AG04450 (cell line): ENCODE results near the gene IL1F10. TPM values are rescaled to one million over a fixed set of nuclear protein-coding genes. Genes with fewer than 3 reads are reported as not detected.

Experiments
- CTCF ChIA-PET: fragments of 300-600, 350-600 bp; formaldehyde crosslinking; extraction: SDS; loops from one replicate; lab custom pipeline; 2022; ENCODE audit warnings: antibody characterized with exemption, inconsistent platforms; lab: Charles Lee
- POLR2A ChIA-PET: fragments of 350-600 bp; formaldehyde crosslinking; extraction: SDS; loops from one replicate; lab custom pipeline; 2021; ENCODE audit warnings: antibody characterized with exemption, inconsistent platforms; lab: Yijun Ruan, JAX
- DNase-seq: peaks from one replicate; pipeline ENCODE4 v3.0.0-alpha.2; 2011; ENCODE audit warnings: low read depth, low spot score
- H3K27ac ChIP-seq: one replicate; pipeline ENCODE4 v1.5.1; 2012; ENCODE audit warnings: low read depth, low read length, control low read depth
- H3K27me3 ChIP-seq: one replicate; pipeline ENCODE4 v1.6.0; 2012; ENCODE audit warnings: low read length; ENCODE audit not compliant: control insufficient read depth, insufficient read depth
- H3K4me3 ChIP-seq: 2 replicates; pipeline ENCODE4 v1.5.1; 2011; ENCODE audit warnings: mild to moderate bottlenecking, low read depth, low read length, control low read depth
- H3K9me3 ChIP-seq: 2 replicates; pipeline ENCODE4 v1.5.1; 2012; ENCODE audit warnings: low read length; ENCODE audit not compliant: control insufficient read depth, insufficient read depth
- CTCF ChIP-seq: IDR thresholded peaks from 2 replicates; pipeline ENCODE4 v1.5.1; 2011; ENCODE audit warnings: low read depth, low read length, control low read depth, inconsistent platforms
- polyA plus RNA-seq: library from polyadenylated mRNA; depleted of rRNA; stranded (reverse); fragments of >200 nt; gene quantifications from 2 replicates; pipeline ENCODE4 v1.2.3, GENCODE V29; 2011

IL1F10 gene
- polyA plus RNA-seq, 1 experiment: not detected

GRCh38 chr2:113073325-113073834 lies 5.6 kb downstream of the IL1F10 start:
- Histone ChIP-seq H3K27me3 (peaks cover 12% of the 10 kb centered on the region), H3K9me3 (no peaks in the 10 kb centered on the region), H3K4me3 (no peak overlapping the region), H3K27ac (no peak overlapping the region)
- no peak for TF ChIP-seq CTCF
- DNase-seq: no peak
- POLR2A ChIA-PET: no interaction called here
- CTCF ChIA-PET: interaction anchor here (0.9 kb wide), 1 partner anchor 132 kb away, joined by 10 read pairs; no protein-coding TSS in a partner anchor

GRCh38 chr2:113075030-113075429 lies 7.3 kb downstream of the IL1F10 start:
- DNase-seq: no peak
- POLR2A ChIA-PET: no interaction called here
- TF ChIP-seq CTCF: no peak
- Histone ChIP-seq H3K27ac (no peak overlapping the region), H3K27me3 (peaks cover 9% of the 10 kb centered on the region), H3K9me3 (no peaks in the 10 kb centered on the region), H3K4me3 (no peak overlapping the region)
- CTCF ChIA-PET: no interaction called here

GRCh38 chr2:113075600-113075999 lies 7.8 kb downstream of the IL1F10 start:
- Histone ChIP-seq H3K27ac (no peak overlapping the region), H3K4me3 (no peak overlapping the region), H3K9me3 (no peaks in the 10 kb centered on the region), H3K27me3 (peaks cover 3% of the 10 kb centered on the region)
- TF ChIP-seq CTCF: no peak
- DNase-seq: no peak
- CTCF ChIA-PET: no interaction called here
- POLR2A ChIA-PET: no interaction called here

GRCh38 chr2:113076954-113077669 lies 9.3 kb downstream of the IL1F10 start:
- CTCF ChIA-PET: interaction anchor here (0.6 to 0.9 kb wide), 2 partner anchors 18 to 328 kb away, joined by 3 read pairs; no protein-coding TSS in a partner anchor

More at GRCh38 chr2:113076954-113077669, 9.3 kb downstream of the IL1F10 start:
- Histone ChIP-seq H3K27me3 (peaks cover 7% of the 10 kb centered on the region), H3K9me3 (no peaks in the 10 kb centered on the region), H3K27ac (no peak overlapping the region), H3K4me3 (no peak overlapping the region)
- TF ChIP-seq CTCF: no peak
- no peak for DNase-seq
- POLR2A ChIA-PET: no interaction called here
